ENCODE results near the gene POU2F2.

POU2F2 gene

DNA sequence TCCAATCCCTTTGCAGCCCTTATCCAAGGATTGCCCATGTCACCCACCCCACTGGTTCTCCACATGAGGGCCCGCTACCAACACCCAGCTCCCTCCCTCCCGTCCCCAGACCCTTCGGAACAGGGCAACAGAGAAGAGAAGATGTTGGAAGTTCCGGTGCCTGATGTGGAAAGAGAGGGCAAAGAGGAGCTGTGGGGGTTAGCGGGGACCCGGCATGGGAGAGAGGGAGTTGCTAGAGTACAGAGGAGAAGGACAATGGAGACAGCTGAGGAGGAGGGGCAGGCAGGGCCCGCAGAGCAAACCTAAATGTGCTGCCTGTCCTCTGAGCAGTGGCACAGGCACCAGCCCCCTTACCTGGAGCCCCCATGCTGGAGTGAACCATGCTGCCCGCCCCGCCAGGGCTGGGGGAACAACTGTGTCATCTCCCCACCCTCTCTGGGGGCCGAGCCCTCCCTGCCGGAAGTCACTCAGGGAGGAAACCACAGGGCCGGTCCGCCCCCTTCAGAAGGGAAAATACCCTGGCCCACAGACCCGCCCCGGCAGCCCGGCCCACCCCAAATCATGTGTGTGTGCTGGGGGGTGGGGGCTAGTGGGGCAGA lies at the start of gene POU2F2:
Gene POU2F2, minus strand, starts transcription at position 417 of the 599 bp plus-strand sequence. Its CDS starts 35 bp downstream, at position 382.
- H3K36me3 ChIP-seq (ENCODE audit: insufficient read depth, low read depth, low read length) = no peaks in the 10 kb centered on the region
- H3K9me3 ChIP-seq (ENCODE audit: insufficient read depth, low read depth, low read length) = no peaks in the 10 kb centered on the region
- no peaks in the 10 kb centered on the region for H3K4me1 ChIP-seq (ENCODE audit: insufficient read depth, low read length)
- H3K27ac ChIP-seq (ENCODE audit: low read length) = no peak within 1 kb of the TSS
- peak within 1 kb of the TSS; percentile 52; the same call in 1 of the 2 replicates for H3K9ac ChIP-seq (ENCODE audit: low read depth, low read length)
- H3K4me3 ChIP-seq (ENCODE audit: low read length) = peak within 1 kb of the TSS; percentile 71
- H3K27me3 ChIP-seq (ENCODE audit: insufficient read depth, low read length) = peaks cover 43% of the 10 kb centered on the region

GRCh38 chr19:42178791-42179674 lies 46.8 kb upstream of the POU2F2 start:
- no peaks in the 10 kb centered on the region for H3K36me3 ChIP-seq (ENCODE audit: insufficient read depth, low read depth, low read length)
- peaks cover 88% of the 10 kb centered on the region for H3K27me3 ChIP-seq (ENCODE audit: insufficient read depth, low read length)
- H3K9me3 ChIP-seq (ENCODE audit: insufficient read depth, low read depth, low read length) = no peaks in the 10 kb centered on the region
- H3K9ac ChIP-seq (ENCODE audit: low read depth, low read length) = no peak overlapping the region
- H3K4me1 ChIP-seq (ENCODE audit: insufficient read depth, low read length) = peaks cover 2% of the 10 kb centered on the region; the same call in 1 of the 2 replicates
- H3K27ac ChIP-seq (ENCODE audit: low read length) = no peak overlapping the region
- no peak overlapping the region for H3K4me3 ChIP-seq (ENCODE audit: low read length)

DNA sequence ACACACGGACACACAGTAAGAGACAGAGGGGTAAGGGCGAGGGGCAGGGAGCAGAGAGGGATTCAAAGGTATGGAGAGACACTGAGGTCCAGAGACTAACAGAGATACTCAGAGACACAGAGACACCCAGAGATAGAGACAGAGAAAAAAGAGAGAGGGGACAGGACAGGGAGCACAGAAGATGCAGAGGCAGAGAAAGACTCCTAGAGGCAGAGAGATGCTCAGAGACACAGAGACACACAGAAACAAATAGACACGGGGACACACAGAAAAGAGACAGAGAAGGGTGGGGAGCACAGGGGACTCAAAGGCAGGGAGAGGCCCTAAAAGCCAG lies 45.4 kb upstream of the POU2F2 start:
- Histone ChIP-seq H3K4me3 (ENCODE audit: low read length) (peak overlapping the region; percentile 57; the same call in 1 of the 2 replicates), H3K9ac (ENCODE audit: low read depth, low read length) (no peak overlapping the region), H3K9me3 (ENCODE audit: insufficient read depth, low read depth, low read length) (no peaks in the 10 kb centered on the region), H3K27ac (ENCODE audit: low read length) (no peak overlapping the region), H3K4me1 (ENCODE audit: insufficient read depth, low read length) (peaks cover 2% of the 10 kb centered on the region; the same call in 1 of the 2 replicates), H3K27me3 (ENCODE audit: insufficient read depth, low read length) (peaks cover 95% of the 10 kb centered on the region), H3K36me3 (ENCODE audit: insufficient read depth, low read depth, low read length) (no peaks in the 10 kb centered on the region)

GRCh38 chr19:42176990-42177685 lies 44.9 kb upstream of the POU2F2 start:
- Histone ChIP-seq H3K4me1 (ENCODE audit: insufficient read depth, low read length) (peaks cover 2% of the 10 kb centered on the region; the same call in 1 of the 2 replicates), H3K27me3 (ENCODE audit: insufficient read depth, low read length) (peaks cover 94% of the 10 kb centered on the region), H3K9ac (ENCODE audit: low read depth, low read length) (no peak overlapping the region), H3K36me3 (ENCODE audit: insufficient read depth, low read depth, low read length) (no peaks in the 10 kb centered on the region), H3K27ac (ENCODE audit: low read length) (no peak overlapping the region), H3K9me3 (ENCODE audit: insufficient read depth, low read depth, low read length) (no peaks in the 10 kb centered on the region), H3K4me3 (ENCODE audit: low read length) (peak overlapping the region; percentile 63; the same call in 1 of the 2 replicates)

DNA sequence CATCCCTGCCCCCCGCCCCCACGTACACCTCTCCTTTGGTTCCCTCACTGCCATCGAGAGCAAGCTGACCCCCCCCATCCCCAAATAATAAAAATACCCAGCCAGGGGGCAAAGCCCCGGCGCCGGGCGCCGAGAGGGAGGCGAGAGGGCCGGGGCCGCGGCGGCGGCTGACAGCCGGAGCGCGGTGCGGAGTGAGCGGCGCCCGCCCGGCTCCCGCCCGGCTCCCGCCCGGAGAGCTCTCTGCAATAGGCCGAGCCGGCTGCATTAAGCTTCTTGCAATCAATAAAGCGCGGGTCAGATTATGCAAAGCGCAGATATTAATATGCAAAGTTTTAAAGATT lies 44.4 kb upstream of the POU2F2 start:
- H3K9me3 ChIP-seq (ENCODE audit: insufficient read depth, low read depth, low read length) = no peaks in the 10 kb centered on the region
- no peak overlapping the region for H3K9ac ChIP-seq (ENCODE audit: low read depth, low read length)
- H3K27ac ChIP-seq (ENCODE audit: low read length) = no peak overlapping the region
- no peaks in the 10 kb centered on the region for H3K36me3 ChIP-seq (ENCODE audit: insufficient read depth, low read depth, low read length)
- H3K27me3 ChIP-seq (ENCODE audit: insufficient read depth, low read length) = peaks cover 89% of the 10 kb centered on the region
- H3K4me3 ChIP-seq (ENCODE audit: low read length) = peak overlapping the region; percentile 63; the same call in 1 of the 2 replicates
- H3K4me1 ChIP-seq (ENCODE audit: insufficient read depth, low read length) = peaks cover 2% of the 10 kb centered on the region; the same call in 1 of the 2 replicates

GRCh38 chr19:42175952-42176648 lies 43.9 kb upstream of the POU2F2 start:
- Histone ChIP-seq H3K27me3 (ENCODE audit: insufficient read depth, low read length) (peaks cover 86% of the 10 kb centered on the region), H3K4me1 (ENCODE audit: insufficient read depth, low read length) (peaks cover 2% of the 10 kb centered on the region; the same call in 1 of the 2 replicates), H3K9me3 (ENCODE audit: insufficient read depth, low read depth, low read length) (no peaks in the 10 kb centered on the region), H3K36me3 (ENCODE audit: insufficient read depth, low read depth, low read length) (no peaks in the 10 kb centered on the region), H3K4me3 (ENCODE audit: low read length) (peak overlapping the region; percentile 63; the same call in 1 of the 2 replicates), H3K27ac (ENCODE audit: low read length) (no peak overlapping the region), H3K9ac (ENCODE audit: low read depth, low read length) (no peak overlapping the region)

GRCh38 chr19:42174958-42175734 lies 42.9 kb upstream of the POU2F2 start:
- no peak overlapping the region; the same call in 1 of the 2 replicates for H3K4me3 ChIP-seq (ENCODE audit: low read length)
- H3K27me3 ChIP-seq (ENCODE audit: insufficient read depth, low read length) = peaks cover 77% of the 10 kb centered on the region

DNA sequence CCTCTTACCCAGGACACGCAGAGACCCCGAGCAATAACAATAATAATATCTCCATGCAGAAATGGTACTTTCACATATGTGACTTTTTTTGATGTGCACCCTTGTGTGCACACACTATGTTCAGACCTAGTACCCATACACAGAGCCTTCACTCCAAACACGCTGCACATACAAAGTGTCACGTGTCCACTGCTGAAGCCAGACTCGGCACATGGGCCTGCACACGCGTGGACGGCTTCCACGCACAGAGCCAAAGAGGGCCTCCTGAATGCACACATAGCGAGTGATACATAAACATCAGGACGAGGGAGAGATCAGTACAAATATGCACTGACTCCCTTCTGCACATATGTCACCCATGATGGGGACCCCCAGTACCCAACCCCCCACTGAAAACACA lies 41.9 kb upstream of the POU2F2 start:
- H3K27me3 ChIP-seq (ENCODE audit: insufficient read depth, low read length) = peaks cover 67% of the 10 kb centered on the region
- H3K36me3 ChIP-seq (ENCODE audit: insufficient read depth, low read depth, low read length) = no peaks in the 10 kb centered on the region

More at GRCh38 chr19:42174958-42175734, 42.9 kb upstream of the POU2F2 start:
- no peak overlapping the region for H3K27ac ChIP-seq (ENCODE audit: low read length)
- H3K9ac ChIP-seq (ENCODE audit: low read depth, low read length) = no peak overlapping the region
- peaks cover 2% of the 10 kb centered on the region; the same call in 1 of the 2 replicates for H3K4me1 ChIP-seq (ENCODE audit: insufficient read depth, low read length)
- no peaks in the 10 kb centered on the region for H3K9me3 ChIP-seq (ENCODE audit: insufficient read depth, low read depth, low read length)
- H3K36me3 ChIP-seq (ENCODE audit: insufficient read depth, low read depth, low read length) = no peaks in the 10 kb centered on the region

GRCh38 chr19:42173695-42174094 lies 41.4 kb upstream of the POU2F2 start:
- Histone ChIP-seq H3K9me3 (ENCODE audit: insufficient read depth, low read depth, low read length) (no peaks in the 10 kb centered on the region), H3K27me3 (ENCODE audit: insufficient read depth, low read length) (peaks cover 62% of the 10 kb centered on the region), H3K27ac (ENCODE audit: low read length) (no peak overlapping the region), H3K4me1 (ENCODE audit: insufficient read depth, low read length) (peaks cover 2% of the 10 kb centered on the region; the same call in 1 of the 2 replicates), H3K9ac (ENCODE audit: low read depth, low read length) (no peak overlapping the region), H3K4me3 (ENCODE audit: low read length) (no peak overlapping the region), H3K36me3 (ENCODE audit: insufficient read depth, low read depth, low read length) (no peaks in the 10 kb centered on the region)

More for the DNA sequence above, 41.9 kb upstream of the POU2F2 start:
- Histone ChIP-seq H3K9me3 (ENCODE audit: insufficient read depth, low read depth, low read length) (no peaks in the 10 kb centered on the region), H3K4me3 (ENCODE audit: low read length) (no peak overlapping the region), H3K9ac (ENCODE audit: low read depth, low read length) (no peak overlapping the region), H3K4me1 (ENCODE audit: insufficient read depth, low read length) (peaks cover 2% of the 10 kb centered on the region; the same call in 1 of the 2 replicates), H3K27ac (ENCODE audit: low read length) (no peak overlapping the region)

DNA sequence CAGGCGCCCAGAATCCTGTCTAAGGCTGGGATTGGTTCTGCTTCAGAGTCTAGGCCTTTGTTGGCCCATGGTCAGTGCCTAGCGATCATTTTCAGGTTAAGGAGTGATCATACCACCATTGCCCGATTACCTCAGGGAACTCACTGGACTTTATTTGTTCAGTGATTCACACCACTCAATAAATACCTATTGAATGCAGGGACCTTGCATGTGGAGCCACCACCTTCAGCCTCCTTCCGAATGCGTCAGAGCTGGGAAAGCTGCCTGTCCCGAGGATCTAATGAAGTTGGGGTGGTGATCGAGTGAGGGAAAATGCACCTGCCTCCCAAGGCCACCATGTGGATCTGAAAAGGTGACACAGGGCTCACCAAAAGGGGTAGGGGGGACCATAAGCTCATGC lies 40.0 kb upstream of the POU2F2 start:
- Histone ChIP-seq H3K9ac (ENCODE audit: low read depth, low read length) (no peak overlapping the region), H3K9me3 (ENCODE audit: insufficient read depth, low read depth, low read length) (no peaks in the 10 kb centered on the region), H3K36me3 (ENCODE audit: insufficient read depth, low read depth, low read length) (no peaks in the 10 kb centered on the region), H3K4me1 (ENCODE audit: insufficient read depth, low read length) (no peaks in the 10 kb centered on the region; the same call in 1 of the 2 replicates), H3K27ac (ENCODE audit: low read length) (no peak overlapping the region), H3K4me3 (ENCODE audit: low read length) (no peak overlapping the region), H3K27me3 (ENCODE audit: insufficient read depth, low read length) (peaks cover 48% of the 10 kb centered on the region)

Data from iPS-20b (cell line).